Measurements from ENCODE around the gene HMCN2.

DNA sequence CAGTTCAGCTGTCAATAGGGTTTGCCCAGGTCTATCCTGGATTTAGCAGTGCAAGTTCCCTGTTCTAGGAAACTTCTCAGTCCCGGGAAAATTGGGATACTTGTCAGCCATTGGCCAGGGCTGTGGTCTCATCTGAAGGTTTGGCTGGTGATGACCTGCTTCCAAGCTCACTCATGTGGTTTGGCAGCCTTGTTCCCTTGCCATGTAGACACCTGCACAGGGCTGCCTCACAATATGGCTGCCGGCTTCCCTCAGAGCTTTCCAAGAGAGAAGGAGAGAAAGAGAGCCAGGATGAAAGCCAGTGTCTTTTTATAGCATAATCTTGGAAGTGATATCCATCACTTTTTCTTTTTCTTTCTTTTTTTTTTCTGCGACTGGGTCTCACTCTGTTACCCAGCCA is 37.7 kb upstream of the HMCN2 start:
- TF ChIP-seq, protein P1, sequence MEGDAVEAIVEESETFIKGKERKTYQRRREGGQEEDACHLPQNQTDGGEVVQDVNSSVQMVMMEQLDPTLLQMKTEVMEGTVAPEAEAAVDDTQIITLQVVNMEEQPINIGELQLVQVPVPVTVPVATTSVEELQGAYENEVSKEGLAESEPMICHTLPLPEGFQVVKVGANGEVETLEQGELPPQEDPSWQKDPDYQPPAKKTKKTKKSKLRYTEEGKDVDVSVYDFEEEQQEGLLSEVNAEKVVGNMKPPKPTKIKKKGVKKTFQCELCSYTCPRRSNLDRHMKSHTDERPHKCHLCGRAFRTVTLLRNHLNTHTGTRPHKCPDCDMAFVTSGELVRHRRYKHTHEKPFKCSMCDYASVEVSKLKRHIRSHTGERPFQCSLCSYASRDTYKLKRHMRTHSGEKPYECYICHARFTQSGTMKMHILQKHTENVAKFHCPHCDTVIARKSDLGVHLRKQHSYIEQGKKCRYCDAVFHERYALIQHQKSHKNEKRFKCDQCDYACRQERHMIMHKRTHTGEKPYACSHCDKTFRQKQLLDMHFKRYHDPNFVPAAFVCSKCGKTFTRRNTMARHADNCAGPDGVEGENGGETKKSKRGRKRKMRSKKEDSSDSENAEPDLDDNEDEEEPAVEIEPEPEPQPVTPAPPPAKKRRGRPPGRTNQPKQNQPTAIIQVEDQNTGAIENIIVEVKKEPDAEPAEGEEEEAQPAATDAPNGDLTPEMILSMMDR (IDR thresholded peaks at IDR 0.05) = no peak
- TF ChIP-seq NR1H2 (CRISPR knock-in tag; IDR thresholded peaks at IDR 0.05) (no peak), ZNF263 (CRISPR knock-in tag; IDR thresholded peaks at IDR 0.05; ENCODE audit: low read depth) (no peak), ZNF317 (CRISPR knock-in tag; IDR thresholded peaks at IDR 0.05; ENCODE audit: borderline replicate concordance, low read depth) (no peak), ELF4 (CRISPR knock-in tag; IDR thresholded peaks at IDR 0.05; ENCODE audit: low read depth) (no peak), TEAD1 (CRISPR knock-in tag; IDR thresholded peaks at IDR 0.05) (no peak), ATF1 (CRISPR knock-in tag; IDR thresholded peaks at IDR 0.05) (no peak), ZNF138 (CRISPR knock-in tag; conservative IDR thresholded peaks at IDR 0.05) (no peak), JAZF1 (CRISPR knock-in tag; IDR thresholded peaks at IDR 0.05) (no peak)
- TF ChIP-seq, protein P2, sequence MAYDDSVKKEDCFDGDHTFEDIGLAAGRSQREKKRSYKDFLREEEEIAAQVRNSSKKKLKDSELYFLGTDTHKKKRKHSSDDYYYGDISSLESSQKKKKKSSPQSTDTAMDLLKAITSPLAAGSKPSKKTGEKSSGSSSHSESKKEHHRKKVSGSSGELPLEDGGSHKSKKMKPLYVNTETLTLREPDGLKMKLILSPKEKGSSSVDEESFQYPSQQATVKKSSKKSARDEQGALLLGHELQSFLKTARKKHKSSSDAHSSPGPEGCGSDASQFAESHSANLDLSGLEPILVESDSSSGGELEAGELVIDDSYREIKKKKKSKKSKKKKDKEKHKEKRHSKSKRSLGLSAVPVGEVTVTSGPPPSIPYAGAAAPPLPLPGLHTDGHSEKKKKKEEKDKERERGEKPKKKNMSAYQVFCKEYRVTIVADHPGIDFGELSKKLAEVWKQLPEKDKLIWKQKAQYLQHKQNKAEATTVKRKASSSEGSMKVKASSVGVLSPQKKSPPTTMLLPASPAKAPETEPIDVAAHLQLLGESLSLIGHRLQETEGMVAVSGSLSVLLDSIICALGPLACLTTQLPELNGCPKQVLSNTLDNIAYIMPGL (CRISPR knock-in tag; IDR thresholded peaks at IDR 0.05) = no peak
- TF ChIP-seq, protein P3, sequence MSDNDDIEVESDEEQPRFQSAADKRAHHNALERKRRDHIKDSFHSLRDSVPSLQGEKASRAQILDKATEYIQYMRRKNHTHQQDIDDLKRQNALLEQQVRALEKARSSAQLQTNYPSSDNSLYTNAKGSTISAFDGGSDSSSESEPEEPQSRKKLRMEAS (CRISPR knock-in tag; IDR thresholded peaks at IDR 0.05) = no peak
- TF ChIP-seq, protein P4, sequence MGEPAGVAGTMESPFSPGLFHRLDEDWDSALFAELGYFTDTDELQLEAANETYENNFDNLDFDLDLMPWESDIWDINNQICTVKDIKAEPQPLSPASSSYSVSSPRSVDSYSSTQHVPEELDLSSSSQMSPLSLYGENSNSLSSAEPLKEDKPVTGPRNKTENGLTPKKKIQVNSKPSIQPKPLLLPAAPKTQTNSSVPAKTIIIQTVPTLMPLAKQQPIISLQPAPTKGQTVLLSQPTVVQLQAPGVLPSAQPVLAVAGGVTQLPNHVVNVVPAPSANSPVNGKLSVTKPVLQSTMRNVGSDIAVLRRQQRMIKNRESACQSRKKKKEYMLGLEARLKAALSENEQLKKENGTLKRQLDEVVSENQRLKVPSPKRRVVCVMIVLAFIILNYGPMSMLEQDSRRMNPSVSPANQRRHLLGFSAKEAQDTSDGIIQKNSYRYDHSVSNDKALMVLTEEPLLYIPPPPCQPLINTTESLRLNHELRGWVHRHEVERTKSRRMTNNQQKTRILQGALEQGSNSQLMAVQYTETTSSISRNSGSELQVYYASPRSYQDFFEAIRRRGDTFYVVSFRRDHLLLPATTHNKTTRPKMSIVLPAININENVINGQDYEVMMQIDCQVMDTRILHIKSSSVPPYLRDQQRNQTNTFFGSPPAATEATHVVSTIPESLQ (CRISPR knock-in tag; IDR thresholded peaks at IDR 0.05) = no peak
- TF ChIP-seq, protein P5, sequence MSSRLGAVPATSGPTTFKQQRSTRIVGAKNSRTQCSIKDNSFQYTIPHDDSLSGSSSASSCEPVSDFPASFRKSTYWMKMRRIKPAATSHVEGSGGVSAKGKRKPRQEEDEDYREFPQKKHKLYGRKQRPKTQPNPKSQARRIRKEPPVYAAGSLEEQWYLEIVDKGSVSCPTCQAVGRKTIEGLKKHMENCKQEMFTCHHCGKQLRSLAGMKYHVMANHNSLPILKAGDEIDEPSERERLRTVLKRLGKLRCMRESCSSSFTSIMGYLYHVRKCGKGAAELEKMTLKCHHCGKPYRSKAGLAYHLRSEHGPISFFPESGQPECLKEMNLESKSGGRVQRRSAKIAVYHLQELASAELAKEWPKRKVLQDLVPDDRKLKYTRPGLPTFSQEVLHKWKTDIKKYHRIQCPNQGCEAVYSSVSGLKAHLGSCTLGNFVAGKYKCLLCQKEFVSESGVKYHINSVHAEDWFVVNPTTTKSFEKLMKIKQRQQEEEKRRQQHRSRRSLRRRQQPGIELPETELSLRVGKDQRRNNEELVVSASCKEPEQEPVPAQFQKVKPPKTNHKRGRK (CRISPR knock-in tag; IDR thresholded peaks at IDR 0.05; ENCODE audit: borderline replicate concordance) = no peak

Measured in WTC11 (cell line).